Peyer's patch (tissue), 4 donors: ENCODE results near the gene CRY2.

ENCODE experiments used
- CTCF ChIP-seq, 6 experiments: fragments of 450-650 bp in 4 of 6; fragments of 200-600 bp in 2 of 6; sonication (generic) in 1 of 6; IDR thresholded peaks; one replicate each; pipeline ENCODE4 v1.5.1; 2017 to 2019; ENCODE audit warnings: antibody characterized with exemption in 6 of 6, mild to moderate bottlenecking in 3 of 6, moderate library complexity in 1 of 6
- POLR2A ChIP-seq, 2 donors: fragments of 450-650 bp; IDR thresholded peaks; one replicate each; pipeline ENCODE4 v1.5.1; 2017; ENCODE audit warnings: antibody characterized with exemption in 2 of 2, mild to moderate bottlenecking in 2 of 2, moderate library complexity in 2 of 2

GRCh38 chr11:45830596-45830995 is 16.7 kb upstream of the CRY2 start:
- TF ChIP-seq CTCF (IDR thresholded peaks at IDR 0.05) (no peak), POLR2A (IDR thresholded peaks at IDR 0.05) (no peak)
